HG02884 (cell line): ENCODE measurements around the gene APBA2.

Source experiments
- ATAC-seq: cut with Tn5 transposase; IDR thresholded peaks from one replicate; pipeline ENCODE4 v1.9.1; 2021; ENCODE audit warnings: mild to moderate bottlenecking, moderate library complexity; ENCODE audit not compliant: unreplicated experiment

The APBA2 gene

GRCh38 chr15:29128671-29129070, 242.9 kb downstream of the APBA2 start:
- no peak for ATAC-seq

- ATAC-seq: no peak
These were observed 243.4 kb downstream of the APBA2 start for GRCh38 chr15:29129221-29129620.

- ATAC-seq: no peak
These were observed 244.2 kb downstream of the APBA2 start for GRCh38 chr15:29129926-29130325.

- no peak for ATAC-seq
These were observed 244.7 kb downstream of the APBA2 start for GRCh38 chr15:29130476-29130875.

GRCh38 chr15:29130951-29131839, 245.4 kb downstream of the APBA2 start:
- ATAC-seq: no peak

GRCh38 chr15:29131840-29132420, 246.2 kb downstream of the APBA2 start:
- ATAC-seq: no peak

- ATAC-seq: no peak
These were observed 247.0 kb downstream of the APBA2 start for GRCh38 chr15:29132735-29133181.

- no peak for ATAC-seq
These were observed 247.5 kb downstream of the APBA2 start for GRCh38 chr15:29133321-29133720.

- ATAC-seq: no peak
These were observed 248.0 kb downstream of the APBA2 start for GRCh38 chr15:29133791-29134190.

- no peak for ATAC-seq
These were observed 248.5 kb downstream of the APBA2 start for GRCh38 chr15:29134239-29134638.

GRCh38 chr15:29134641-29135308, 249.0 kb downstream of the APBA2 start:
- no peak for ATAC-seq

- ATAC-seq: no peak
These were observed 249.5 kb downstream of the APBA2 start for GRCh38 chr15:29135309-29135657.

GRCh38 chr15:29135702-29136646, 250.2 kb downstream of the APBA2 start:
- ATAC-seq: no peak

- no peak for ATAC-seq
These were observed 252.5 kb downstream of the APBA2 start for GRCh38 chr15:29138260-29138659.

- ATAC-seq: no peak
These were observed 253.3 kb downstream of the APBA2 start for GRCh38 chr15:29139072-29139471.

GRCh38 chr15:29139540-29140459, 254.0 kb downstream of the APBA2 start:
- peak; percentile 69 for ATAC-seq

GRCh38 chr15:29140475-29141307, 254.9 kb downstream of the APBA2 start:
- ATAC-seq: no peak

- no peak for ATAC-seq
These were observed 255.7 kb downstream of the APBA2 start for GRCh38 chr15:29141308-29142128.
